Effector memory CD4-positive, alpha-beta T cell (primary cell): ENCODE data around the gene TBC1D2B.
"Not testable (repeated sequence)": the region's sequence is repeated elsewhere in the genome, so short reads cannot be mapped to it uniquely, and the experiment has no call there.

Experiments
- DNase-seq, 3 donors: peaks; one replicate each; pipeline ENCODE4 v3.0.0-alpha.2; 2020
- H3K27ac ChIP-seq: 2 replicates; pipeline ENCODE4 v1.7.0; 2013; ENCODE audit warnings: mild to moderate bottlenecking, low read length, moderate library complexity; ENCODE audit not compliant: insufficient read depth, poor library complexity, severe bottlenecking
- H3K27me3 ChIP-seq: replicated peaks from 2 replicates; pipeline ENCODE4 v1.7.0; 2013; ENCODE audit warnings: mild to moderate bottlenecking, low read length; ENCODE audit not compliant: insufficient read depth, control insufficient read depth, poor library complexity, severe bottlenecking
- H3K36me3 ChIP-seq: 2 replicates; pipeline ENCODE4 v1.7.0; 2013; ENCODE audit warnings: mild to moderate bottlenecking, low read length, moderate library complexity; ENCODE audit not compliant: control insufficient read depth, insufficient read depth
- H3K4me1 ChIP-seq: 2 replicates; pipeline ENCODE4 v1.7.0; 2013; ENCODE audit warnings: low read length, mild to moderate bottlenecking; ENCODE audit not compliant: control insufficient read depth, insufficient read depth, poor library complexity, severe bottlenecking
- H3K4me3 ChIP-seq: 2 replicates; pipeline ENCODE4 v1.7.0; 2013; ENCODE audit warnings: low read length, low read depth, mild to moderate bottlenecking; ENCODE audit not compliant: insufficient read depth, poor library complexity, severe bottlenecking
- H3K9me3 ChIP-seq: 2 replicates; pipeline ENCODE4 v1.7.0; 2013; ENCODE audit warnings: mild to moderate bottlenecking, low read length, moderate library complexity; ENCODE audit not compliant: control insufficient read depth

Gene TBC1D2B

GRCh38 chr15:77996226-77996625 lies 81.3 kb downstream of the TBC1D2B start:
- H3K4me1 ChIP-seq, H3K4me3 ChIP-seq, H3K27ac ChIP-seq, H3K9me3 ChIP-seq, DNase-seq, H3K27me3 ChIP-seq: not testable (repeated sequence)
- H3K36me3 ChIP-seq, result peaks cover 45% of the 10 kb centered on the region

DNA sequence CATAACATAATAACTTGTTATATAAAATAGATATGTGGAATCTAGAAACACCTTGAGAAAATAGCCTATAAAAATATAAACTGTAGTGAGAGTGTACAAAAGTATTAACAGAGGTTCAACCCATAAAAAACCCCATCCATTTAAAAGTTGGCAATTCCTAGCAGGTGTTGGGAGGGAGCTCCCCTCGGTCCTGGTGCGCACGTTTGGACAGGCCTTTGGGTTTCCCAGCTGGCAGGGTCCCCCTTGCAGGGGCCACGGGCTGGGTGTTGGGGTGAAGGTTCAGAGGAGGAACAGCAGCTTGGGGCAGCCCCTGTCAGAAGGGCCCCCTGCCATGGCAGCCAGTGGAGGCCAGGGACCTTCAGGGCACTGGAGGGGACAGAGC lies 82.0 kb downstream of the TBC1D2B start:
- H3K4me1 ChIP-seq, result not testable (repeated sequence)
- peaks cover 39% of the 10 kb centered on the region for H3K36me3 ChIP-seq

DNA sequence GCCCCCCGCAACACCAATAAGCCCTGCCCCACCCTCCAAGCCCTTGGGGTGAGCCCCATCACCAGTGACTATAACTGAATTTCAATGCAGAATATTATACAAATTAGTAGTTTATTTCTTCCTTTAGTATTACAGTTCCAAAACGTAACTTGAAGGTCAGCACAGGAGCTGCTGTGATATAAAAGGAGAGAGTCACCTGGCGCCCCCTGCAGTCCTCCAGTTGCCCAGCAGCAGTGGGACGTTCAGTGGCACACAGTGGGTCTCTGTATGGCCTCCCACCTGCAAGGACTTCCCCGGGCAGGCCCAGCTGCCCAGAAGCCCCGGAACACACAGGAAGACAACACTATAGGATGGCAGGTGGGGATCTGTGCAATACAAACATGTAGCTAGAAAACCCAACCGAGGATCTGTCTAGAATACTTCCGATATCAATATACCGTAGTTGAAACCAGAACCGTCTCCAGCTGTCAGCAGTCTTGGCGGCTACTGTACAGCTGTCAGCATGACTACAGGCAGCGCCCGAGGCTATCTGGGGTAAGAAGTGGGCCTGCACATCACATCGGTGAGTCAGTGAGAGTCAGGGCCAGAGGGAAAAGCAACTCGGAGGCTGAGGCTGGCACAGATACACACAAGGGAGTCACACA lies 82.5 kb downstream of the TBC1D2B start:
- not testable (repeated sequence) for H3K9me3 ChIP-seq, H3K4me3 ChIP-seq, H3K27me3 ChIP-seq, H3K27ac ChIP-seq, DNase-seq, H3K4me1 ChIP-seq
- peaks cover 33% of the 10 kb centered on the region for H3K36me3 ChIP-seq

More for the DNA sequence above, 82.0 kb downstream of the TBC1D2B start:
- H3K27ac ChIP-seq, H3K9me3 ChIP-seq, DNase-seq, H3K27me3 ChIP-seq, H3K4me3 ChIP-seq: not testable (repeated sequence)

- peaks cover 27% of the 10 kb centered on the region for H3K36me3 ChIP-seq
- H3K9me3 ChIP-seq, H3K27me3 ChIP-seq, H3K4me3 ChIP-seq, DNase-seq: not testable (repeated sequence)
- H3K27ac ChIP-seq, result peak overlapping the region; percentile 32
- H3K4me1 ChIP-seq, result peaks cover 10% of the 10 kb centered on the region
Measured at GRCh38 chr15:77993970-77994693, 83.4 kb downstream of the TBC1D2B start.

DNA sequence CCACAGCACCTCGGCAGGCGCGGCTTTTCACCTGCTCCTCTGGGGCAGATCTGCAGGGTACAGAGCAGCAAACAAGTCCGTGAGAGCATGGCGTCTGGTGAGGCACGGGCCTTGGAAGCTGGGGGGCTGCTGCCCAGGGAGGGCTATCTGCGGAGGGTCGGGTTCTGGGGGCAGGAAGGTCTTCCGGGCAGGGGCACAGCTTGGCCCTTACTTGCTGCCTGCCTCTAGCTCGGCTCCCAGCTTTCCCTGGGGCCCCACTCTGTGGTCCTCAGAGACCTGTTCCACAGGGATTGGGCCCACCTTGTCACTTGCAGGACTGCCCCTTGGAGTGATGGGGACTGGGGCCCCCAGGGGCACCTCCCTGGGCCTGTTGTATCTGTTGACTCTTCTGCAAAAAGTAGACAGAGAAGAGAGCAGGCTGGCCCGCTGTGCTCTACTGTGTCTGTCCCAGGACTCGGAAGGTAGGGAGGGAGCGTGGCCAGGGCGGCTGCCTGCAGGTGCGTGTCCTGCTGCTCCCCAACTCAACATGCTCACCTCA lies 84.1 kb downstream of the TBC1D2B start:
- Histone ChIP-seq H3K4me3 (no peak overlapping the region), H3K4me1 (peaks cover 10% of the 10 kb centered on the region), H3K9me3 (no peaks in the 10 kb centered on the region), H3K36me3 (peaks cover 20% of the 10 kb centered on the region), H3K27me3 (no peaks in the 10 kb centered on the region), H3K27ac (peak overlapping the region; percentile 32)
- DNase-seq, result no peak

DNA sequence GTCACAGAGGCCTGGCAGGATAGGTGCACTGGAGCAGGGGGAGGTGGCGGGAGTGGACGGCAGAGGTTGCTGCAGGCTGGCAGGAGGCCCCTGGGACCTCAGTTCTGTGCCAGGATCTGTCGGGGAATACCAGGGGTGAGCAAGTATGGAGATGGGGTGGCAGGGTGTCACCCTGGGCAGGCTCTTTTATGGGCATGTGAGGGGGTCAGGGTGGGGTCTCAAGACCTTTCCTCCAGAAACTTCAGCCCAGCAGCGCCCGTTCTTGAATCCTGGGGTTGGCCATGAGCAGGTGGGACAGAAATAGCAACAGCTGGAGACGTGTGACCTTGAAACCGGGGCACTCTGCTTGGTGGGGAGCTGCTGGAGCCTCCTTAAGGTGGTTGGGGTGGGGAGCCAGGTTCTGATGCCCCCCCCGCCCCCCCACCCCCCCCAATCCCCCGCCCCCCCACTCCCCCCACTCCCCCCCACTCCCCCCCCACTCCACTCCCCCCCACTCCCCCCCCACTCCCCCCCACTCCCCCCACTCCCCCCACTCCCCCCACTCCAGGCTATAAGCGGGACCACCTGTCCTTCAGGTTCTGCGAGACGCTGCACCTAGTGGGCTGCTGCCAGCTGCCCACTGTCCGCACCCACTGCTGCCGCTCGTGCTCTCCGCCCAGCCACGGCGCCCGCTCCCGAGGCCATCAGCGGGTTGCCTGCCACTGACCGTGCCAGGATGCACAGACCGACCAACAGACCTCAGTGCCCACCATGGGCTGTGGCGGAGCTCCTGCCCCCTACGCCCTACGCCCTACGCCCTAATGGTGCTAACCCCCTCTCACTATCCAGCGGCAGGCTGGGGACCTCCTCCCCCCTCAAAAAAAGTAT lies 84.9 kb downstream of the TBC1D2B start:
- Histone ChIP-seq H3K27ac (no peak overlapping the region), H3K4me1 (peaks cover 10% of the 10 kb centered on the region), H3K9me3 (no peaks in the 10 kb centered on the region), H3K4me3 (no peak overlapping the region), H3K36me3 (peaks cover 12% of the 10 kb centered on the region), H3K27me3 (no peaks in the 10 kb centered on the region)
- no peak for DNase-seq

DNA sequence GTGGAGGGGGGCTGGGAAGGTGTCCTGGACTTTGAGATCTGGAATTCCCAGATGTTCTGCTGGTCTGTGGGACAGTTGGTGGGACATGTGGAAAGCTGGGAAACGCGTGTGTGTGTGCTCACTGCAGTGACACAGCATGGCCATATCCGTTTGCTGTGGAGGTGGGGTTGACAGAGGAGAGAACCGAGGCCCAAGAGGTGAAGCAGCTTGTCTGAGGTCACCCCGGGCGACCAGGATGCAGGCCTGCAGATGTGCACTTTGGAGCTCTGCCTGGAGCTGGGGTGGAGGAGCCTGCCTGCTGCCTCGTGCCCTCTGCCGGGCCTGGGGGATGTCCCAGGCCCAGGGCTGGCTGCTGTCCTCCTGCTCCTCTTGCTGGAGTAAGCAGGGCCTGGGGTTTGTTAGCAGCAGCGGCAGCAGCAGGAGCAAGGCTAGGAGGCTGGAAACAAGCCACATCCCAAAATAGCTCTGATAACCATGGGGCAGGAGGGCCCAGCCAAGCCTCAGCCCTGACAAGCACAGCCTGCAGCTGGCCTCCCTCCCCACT lies 85.8 kb downstream of the TBC1D2B start:
- not testable (repeated sequence) for H3K9me3 ChIP-seq, H3K27ac ChIP-seq

DNA sequence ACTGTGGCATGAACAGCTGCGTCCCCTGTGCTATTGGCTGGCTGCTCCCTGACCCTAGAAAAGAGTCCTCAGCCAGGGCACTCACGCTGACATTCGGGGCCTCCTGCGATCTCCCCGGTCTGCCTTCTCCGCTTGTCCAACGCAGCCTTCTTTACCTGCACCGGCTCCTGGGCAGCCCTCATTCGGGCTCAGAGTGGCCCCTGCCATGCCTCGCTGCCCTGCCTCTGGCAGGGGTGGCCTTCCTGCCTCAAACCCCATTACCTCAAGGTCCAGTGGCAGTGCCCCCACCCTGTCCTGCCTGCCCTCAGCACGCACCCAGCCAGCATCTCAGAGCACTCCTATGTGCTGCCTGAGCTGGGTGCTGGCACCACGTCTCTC lies 86.5 kb downstream of the TBC1D2B start:
- no peak for DNase-seq
- Histone ChIP-seq H3K9me3 (no peaks in the 10 kb centered on the region), H3K36me3 (peaks cover 4% of the 10 kb centered on the region), H3K27me3 (no peaks in the 10 kb centered on the region), H3K27ac (no peak overlapping the region), H3K4me3 (no peak overlapping the region), H3K4me1 (peaks cover 10% of the 10 kb centered on the region)

More for the DNA sequence above, 85.8 kb downstream of the TBC1D2B start:
- H3K36me3 ChIP-seq, H3K4me3 ChIP-seq, DNase-seq, H3K27me3 ChIP-seq: not testable (repeated sequence)
- H3K4me1 ChIP-seq, result peaks cover 10% of the 10 kb centered on the region

- Histone ChIP-seq H3K27me3 (no peaks in the 10 kb centered on the region), H3K4me1 (peaks cover 10% of the 10 kb centered on the region), H3K4me3 (no peak overlapping the region)
Measured at GRCh38 chr15:77989296-77990143, 88.0 kb downstream of the TBC1D2B start.

More at GRCh38 chr15:77989296-77990143, 88.0 kb downstream of the TBC1D2B start:
- Histone ChIP-seq H3K27ac (no peak overlapping the region), H3K36me3 (peaks cover 4% of the 10 kb centered on the region), H3K9me3 (no peaks in the 10 kb centered on the region)
- no peak for DNase-seq
